GM18909 (cell line): ENCODE results near the gene SLC16A3.
"Not testable (repeated sequence)": the region's sequence is repeated elsewhere in the genome, so short reads cannot be mapped to it uniquely, and the experiment has no call there.

ENCODE experiments used
- ATAC-seq: cut with Tn5 transposase; IDR thresholded peaks from one replicate; pipeline ENCODE4 v1.9.1; 2021; ENCODE audit warnings: mild to moderate bottlenecking; ENCODE audit not compliant: unreplicated experiment, poor library complexity

The SLC16A3 gene

GRCh38 chr17:82245134-82246039 lies 16.5 kb downstream of the SLC16A3 start:
- no peak for ATAC-seq

- ATAC-seq = no peak
Measured at GRCh38 chr17:82246040-82246364, 17.2 kb downstream of the SLC16A3 start.

DNA sequence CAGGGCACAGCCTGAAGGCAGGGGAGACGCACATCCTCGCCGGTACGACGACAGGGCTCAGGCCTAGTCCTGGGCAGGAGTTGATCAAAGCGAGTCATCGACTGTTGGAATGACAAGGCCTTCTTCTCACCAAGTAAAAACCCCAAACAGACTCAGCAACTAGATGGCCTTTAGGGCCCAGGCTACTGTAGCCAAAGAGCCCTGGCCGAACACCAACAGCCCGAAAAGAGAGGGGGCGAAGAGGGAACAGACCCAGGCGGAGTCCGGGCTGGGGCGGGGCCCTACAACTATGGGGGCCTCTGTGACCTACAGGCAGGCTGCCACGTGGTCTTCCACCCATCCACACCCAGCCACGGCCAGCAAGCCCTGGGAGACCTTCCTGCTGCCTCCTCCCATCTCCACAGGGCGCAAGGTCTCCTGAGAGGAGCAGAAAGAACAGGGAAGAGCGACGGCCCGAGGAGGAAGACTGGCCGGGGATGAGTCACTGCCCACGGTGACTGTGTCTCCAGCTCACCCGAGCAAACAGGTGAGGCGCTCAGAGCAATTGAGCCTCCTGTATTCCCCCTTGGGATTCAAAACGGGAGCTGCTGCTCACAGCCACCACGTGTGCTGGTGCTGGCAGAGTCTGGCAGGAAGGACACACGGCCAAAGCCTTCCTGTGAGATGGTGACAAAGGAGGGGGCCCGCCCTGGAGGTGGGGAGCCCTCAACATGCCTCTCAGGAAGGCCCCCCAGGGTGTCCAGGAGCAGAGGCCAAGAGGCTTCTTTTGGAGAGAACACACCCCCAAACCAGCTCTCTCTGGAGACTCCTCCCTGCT lies 17.7 kb downstream of the SLC16A3 start:
- no peak for ATAC-seq

DNA sequence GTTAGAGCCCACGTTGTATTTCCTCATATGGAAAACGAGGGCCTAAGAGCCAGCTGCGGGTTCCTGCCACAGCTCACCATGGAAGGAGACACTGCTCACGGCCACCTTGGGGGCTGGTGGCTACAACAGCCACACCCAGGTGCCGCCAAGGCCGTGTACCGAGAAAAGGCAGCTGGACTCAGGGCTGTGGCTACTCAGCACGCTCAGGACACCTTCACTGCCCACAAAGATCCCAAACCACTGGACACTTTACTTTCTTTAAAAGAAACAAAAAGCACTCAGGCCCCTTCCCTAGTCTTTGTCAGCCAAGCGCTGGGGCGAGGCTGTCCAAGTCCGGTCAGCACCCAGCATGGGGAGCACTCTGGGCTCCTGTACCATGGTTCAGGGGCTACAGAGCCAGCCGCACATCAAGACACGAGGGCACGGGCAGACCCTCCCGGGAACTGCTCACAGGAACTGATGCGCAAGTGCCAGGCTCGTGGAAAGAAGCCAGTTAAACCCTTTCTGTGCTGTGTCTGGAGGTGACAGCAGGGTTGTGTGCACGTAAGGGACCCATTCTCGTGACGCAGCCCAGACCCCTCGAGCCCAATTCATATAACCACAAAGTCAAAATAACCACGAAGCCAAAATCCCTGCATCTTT lies 18.5 kb downstream of the SLC16A3 start:
- no peak for ATAC-seq

DNA sequence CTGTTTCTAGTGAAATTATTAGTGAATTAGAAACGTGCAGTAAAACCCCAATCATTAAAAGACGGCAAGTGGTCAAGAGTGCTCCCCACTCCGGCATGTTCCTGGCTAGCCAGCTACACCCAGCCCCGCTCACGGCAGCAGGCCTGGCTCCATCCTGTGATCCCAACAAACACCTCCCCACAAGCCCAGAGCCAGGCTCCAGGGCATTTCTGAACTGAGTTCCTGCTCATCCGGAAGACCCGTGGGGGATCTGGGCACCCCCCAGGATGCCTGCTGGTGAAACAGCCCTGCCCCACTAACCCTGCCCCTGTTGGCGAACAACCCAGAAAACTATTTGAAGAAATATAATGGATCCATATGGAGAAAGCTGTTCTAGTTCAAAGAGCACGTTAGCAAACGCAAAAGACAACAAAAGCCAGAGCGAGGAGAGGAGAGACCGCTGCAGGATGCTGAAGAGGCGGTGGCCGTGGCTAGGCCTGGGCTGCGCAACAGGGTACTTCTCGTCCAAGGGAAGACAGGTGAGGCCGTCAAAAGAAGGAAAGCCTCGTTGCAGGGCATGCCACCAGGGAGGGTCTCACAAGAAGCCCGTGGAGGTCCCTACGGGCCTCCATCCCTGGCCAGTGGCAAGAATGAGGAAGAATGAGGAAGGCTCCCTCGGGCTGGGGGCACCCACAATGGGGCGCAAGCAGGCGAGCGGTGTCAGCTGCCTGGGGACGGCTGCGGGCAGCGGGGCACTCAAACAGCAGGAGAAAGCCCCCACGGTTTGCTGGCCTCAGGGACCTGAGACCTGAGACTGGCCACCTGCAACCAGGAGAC lies 19.2 kb downstream of the SLC16A3 start:
- ATAC-seq = no peak

- ATAC-seq = no peak
Measured at GRCh38 chr17:82248815-82249674, 20.2 kb downstream of the SLC16A3 start.

- no peak for ATAC-seq
Measured at GRCh38 chr17:82249896-82250581, 21.2 kb downstream of the SLC16A3 start.

- ATAC-seq = no peak
Measured at GRCh38 chr17:82250868-82251500, 22.1 kb downstream of the SLC16A3 start.

DNA sequence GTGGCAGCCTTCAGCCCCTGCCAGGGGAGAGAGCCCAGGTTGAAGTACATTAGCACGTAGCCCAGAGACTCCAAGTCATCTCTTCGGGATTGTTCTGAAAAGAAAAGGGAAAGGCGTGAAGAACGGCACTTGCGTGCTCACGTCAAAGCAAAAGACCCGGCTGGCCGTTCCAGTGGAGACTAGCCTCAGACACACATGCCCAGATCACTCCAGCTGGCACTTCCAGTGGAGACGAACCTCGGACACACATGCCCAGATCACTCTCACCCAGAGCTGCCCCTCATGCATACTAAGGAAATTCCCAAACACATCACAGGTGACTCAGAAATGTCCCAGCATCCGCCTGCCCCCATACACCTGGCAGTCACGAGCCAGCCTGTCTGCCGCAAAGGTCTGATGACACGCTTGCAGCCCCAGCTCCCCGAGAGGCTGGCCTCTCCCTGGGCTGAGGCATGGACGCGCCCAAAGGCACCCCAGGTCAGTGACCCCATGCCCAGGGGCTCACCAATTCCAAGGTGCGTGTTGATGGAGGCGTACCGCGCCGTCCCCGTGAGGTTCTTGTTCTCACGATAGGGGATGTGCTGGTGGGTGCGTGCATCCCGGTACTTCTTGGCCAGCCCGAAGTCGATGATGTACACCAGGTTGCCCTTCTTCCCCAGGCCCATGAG lies 23.8 kb downstream of the SLC16A3 start:
- ATAC-seq = no peak

DNA sequence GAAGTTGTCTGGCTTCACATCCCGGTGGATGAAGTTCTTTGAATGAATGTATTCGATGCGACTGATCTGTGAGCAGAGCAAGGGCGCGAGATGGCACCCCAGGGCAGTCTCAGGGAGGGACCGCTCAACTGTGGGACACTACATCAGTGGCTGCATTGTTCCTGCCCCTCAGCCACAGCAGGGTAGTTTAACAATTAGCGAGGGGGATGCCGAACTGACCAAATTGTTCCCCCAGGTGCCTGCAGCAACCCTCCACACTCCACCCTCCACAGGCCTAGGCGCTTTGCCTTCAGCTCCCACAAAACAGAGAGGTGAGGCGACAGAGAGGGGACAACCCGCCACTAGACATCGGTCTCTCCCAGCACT lies 24.3 kb downstream of the SLC16A3 start:
- no peak for ATAC-seq

GRCh38 chr17:82254096-82254495 lies 25.3 kb downstream of the SLC16A3 start:
- ATAC-seq = not testable (repeated sequence)

DNA sequence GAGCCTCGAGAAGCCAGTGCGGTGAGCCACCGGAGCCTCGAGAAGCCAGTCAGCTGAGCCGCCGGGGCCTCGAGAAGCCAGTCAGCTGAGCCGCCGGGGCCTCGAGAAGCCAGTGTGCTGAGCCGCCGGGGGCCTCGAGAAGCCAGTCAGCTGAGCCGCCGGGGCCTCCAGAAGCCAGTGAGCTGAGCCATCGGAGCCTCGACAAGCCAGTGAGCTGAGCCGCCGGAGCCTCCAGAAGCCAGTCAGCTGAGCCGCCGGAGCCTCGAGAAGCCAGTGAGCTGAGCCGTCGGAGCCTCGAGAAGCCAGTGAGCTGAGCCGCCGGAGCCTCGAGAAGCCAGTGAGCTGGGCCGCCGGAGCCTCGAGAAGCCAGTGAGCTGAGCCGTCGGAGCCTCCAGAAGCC lies 25.9 kb downstream of the SLC16A3 start:
- ATAC-seq = not testable (repeated sequence)

DNA sequence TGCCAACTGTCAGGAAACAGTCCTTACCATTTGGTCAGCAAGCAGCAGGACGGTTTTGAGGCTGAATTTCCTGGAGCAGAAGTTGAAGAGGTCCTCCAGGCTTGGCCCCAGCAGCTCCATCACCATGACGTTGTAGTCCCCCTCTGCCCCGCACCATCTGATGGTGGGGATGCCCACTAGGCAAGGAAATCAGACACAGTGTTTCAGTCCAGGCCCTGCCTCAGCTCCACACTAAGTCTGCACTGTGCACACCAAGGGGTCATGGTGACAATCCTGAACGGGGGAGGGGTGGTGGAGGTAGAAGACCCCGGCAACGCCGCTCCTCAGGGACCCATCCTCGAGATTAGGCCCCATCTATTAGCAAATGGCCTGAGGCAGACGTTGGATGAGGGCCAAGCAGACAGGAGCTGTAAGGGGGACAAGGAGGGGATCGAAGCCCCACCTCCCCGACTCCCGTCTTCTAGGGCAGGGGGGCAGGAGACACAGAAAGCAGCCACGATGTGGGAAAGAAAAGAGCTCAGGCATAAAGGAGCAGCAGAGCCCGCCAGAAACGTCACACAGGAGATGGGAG lies 26.6 kb downstream of the SLC16A3 start:
- ATAC-seq = no peak

DNA sequence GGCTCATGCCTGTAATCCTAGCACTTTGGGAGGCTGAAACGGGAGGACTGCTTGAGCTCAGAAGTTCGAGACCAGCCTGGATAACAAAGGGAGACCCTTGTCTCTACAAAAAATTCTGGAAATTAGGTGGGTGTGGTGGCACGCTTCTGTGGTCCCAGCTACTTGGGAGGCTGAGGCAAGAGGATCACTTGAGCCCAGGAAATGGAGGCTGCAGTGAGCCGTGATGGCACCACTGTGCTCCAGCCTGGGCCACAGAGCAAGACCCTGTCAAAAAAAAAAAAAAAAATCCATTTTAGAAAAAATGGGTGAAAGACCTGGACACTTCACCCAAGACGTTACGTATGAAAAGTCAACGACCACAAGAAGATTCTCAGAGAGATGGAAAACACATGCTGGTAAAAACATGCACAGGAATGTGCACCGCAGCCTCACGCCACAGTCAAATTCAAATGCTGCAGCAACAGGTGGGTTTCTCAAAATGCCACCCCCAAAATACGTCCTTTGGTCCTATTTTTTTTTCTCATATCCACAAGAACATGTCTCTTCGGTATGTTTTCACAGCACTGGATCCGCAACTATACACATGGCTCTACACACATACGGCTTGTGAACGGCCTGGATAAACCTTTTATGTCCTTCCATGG lies 27.5 kb downstream of the SLC16A3 start:
- no peak for ATAC-seq

GRCh38 chr17:82257473-82257872 lies 28.6 kb downstream of the SLC16A3 start:
- ATAC-seq = no peak

DNA sequence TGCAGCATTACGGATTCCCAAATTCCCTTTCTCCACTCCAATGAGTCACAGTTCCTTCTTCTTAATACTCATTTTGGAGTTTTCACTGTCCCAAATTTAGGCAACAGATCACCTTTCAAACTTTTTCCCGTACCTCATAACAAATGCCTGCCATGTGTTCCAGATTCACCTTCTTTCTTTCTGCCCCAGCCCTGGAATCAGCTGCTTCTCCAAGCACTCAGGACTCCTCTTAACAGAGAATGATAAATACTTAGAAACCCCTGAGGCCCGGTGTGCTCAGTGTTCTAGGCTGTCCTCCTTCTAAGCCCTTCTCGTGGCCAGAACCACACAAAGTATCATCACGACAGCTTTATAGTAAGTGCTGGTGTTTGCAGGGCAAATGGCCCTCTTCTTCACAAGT lies 29.7 kb downstream of the SLC16A3 start:
- ATAC-seq = no peak
